LNCAP (cell line): ENCODE data around the gene TCF19.

Experiments
- TF ChIP-seq, protein P1 (sequence below): fragments of 450-650 bp; IDR thresholded peaks from 2 replicates; pipeline ENCODE4 v1.5.1; 2017; ENCODE audit warnings: mild to moderate bottlenecking

TCF19 gene

DNA sequence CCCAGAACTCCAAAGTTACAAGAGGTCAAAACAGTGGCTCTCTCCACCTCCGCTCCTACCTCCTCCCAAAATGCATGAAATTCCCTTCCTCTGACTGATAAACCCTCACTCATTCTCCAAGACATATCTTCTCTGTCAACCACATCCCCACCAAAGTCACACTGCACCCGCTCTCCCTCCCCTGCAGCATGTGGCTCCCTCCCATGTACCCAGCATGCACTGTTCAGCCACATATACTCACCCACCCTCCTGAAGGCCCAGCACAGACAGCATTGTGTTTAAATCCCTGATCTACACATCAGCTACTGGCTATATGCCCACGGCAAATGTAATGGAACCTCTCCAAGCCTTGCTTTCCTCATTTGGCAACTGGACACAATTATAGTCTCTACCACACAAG lies 17.6 kb downstream of the TCF19 start:
- TF ChIP-seq, protein P1, sequence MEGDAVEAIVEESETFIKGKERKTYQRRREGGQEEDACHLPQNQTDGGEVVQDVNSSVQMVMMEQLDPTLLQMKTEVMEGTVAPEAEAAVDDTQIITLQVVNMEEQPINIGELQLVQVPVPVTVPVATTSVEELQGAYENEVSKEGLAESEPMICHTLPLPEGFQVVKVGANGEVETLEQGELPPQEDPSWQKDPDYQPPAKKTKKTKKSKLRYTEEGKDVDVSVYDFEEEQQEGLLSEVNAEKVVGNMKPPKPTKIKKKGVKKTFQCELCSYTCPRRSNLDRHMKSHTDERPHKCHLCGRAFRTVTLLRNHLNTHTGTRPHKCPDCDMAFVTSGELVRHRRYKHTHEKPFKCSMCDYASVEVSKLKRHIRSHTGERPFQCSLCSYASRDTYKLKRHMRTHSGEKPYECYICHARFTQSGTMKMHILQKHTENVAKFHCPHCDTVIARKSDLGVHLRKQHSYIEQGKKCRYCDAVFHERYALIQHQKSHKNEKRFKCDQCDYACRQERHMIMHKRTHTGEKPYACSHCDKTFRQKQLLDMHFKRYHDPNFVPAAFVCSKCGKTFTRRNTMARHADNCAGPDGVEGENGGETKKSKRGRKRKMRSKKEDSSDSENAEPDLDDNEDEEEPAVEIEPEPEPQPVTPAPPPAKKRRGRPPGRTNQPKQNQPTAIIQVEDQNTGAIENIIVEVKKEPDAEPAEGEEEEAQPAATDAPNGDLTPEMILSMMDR, result no peak

DNA sequence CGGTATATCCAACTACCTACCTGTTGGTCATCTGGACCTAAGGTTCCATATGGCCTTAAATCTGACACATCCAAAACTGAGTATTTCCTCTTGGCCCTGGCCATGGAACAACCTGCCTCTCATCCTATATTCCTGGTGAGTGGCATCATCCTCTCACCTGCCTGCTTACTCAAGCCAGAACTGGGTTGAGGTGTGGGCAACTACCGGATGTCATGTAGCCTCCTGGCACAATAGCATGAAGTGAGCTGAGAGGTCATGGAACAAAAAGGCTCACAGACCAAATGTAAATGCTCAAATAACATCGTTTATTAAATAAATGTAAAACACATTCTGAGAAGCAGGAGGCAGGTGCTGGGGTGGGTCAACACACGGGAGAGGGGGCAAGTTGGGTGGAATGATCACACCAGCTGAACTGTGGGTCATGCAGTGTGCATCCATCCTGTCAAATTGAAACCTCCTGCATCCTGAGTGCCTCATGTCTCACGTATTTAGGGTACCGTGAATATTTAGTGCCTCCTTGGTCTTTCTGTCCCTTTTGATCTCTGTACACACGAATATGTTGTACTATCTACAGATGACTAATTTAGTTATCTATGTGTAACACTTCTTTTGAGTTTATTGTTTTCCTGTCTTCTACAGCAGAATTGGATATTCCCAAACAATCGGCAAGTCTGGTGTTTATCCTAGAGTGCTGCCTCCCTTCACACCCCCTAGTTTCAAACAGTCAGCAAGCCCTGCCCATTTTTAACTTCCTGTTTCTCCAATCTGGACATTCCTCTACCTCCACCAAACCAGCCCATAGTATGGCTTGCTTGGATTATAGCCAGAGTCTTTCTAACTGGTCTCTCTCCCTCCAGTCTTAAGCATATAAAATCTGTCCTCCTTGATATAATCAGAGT lies 20.0 kb downstream of the TCF19 start:
- TF ChIP-seq, protein P1, result no peak

DNA sequence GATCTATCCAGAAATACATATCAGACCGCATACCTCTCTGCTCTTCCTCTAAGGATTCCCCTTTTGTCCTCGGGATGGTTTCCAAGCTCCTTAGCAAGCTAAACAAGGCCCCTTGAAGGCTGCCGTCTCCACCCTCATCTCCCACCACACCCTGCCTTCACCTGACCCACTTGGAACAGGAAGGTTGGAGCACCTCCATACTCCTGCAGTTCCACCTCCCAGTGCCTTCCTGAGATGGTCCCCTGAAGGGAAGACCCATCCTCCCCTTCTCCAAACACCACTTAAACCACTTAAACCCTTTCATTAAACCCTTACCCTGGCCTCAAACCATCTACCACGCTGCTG lies 20.6 kb downstream of the TCF19 start:
- TF ChIP-seq, protein P1, result no peak

DNA sequence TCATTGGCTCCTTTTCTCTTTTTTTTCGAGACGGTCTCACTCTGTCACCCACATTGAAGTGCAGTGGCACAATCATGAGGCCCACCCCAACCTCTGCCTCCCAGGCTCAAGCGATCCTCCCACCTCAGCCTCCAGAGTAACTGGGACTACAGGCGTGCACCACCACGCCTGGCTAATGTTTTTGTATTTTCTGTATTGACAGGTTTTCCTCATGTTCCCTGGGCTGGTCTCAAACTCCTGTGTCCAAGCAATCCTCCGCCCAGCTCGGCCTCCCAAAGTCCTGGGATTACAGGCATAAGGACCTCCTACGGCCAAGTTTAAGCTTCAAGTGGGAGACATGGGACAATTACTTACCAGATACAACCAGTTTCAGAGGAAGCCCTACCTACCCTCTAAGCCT lies 21.5 kb downstream of the TCF19 start:
- TF ChIP-seq, protein P1, result no peak

DNA sequence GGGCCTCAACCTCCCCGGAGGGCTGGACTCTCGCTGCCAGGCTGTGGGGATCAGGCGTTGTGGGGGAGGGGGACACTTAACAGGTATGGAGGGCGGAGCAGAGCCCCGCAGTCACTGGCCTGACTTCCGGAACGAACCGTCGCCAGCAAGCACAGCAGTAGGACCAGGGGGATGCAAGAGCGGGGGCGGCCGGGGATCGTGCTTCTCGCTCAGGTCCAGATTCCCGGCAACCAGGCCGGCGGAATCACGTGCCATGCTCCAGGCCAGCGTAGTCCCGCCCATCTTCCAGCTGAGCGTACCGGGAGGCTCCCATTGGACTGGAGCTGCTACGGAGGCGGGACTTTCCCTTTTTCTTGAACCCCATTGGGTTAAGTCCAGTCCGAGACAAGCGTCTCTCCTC lies 22.1 kb downstream of the TCF19 start:
- TF ChIP-seq, protein P1, result no peak

DNA sequence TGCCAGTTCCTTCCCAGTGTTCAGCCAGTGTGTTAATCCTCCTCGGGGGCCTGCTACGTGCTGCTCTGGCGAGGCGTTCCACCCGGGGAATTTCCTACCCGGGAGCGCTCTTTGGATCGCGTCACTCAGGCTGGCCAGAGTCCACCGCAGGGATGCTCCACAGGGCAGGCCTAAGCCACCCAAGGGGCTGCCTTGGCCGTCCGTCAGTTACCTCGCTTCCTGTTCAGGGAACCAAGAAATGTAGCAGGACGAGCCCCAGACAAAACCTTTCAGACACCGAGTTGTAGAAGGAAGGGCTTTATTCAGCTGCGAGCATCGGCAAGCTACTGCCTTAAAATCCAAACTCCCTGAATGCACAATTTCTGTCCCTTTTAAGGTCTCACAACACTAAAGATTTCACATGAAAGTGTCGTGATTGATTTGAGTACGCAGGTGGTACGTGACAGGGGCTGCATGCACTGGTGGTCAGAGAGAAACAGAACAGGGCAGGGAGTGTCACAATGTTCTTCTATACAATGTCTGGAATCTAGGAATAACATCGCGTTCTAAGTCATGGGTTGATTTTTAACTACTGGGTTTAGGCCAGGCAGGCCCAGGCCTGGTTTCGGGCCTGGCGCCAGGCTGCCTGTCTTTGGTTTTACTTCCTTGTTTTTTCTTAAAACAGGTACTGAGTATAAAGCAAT lies 27.8 kb downstream of the TCF19 start:
- TF ChIP-seq, protein P1, result no peak

DNA sequence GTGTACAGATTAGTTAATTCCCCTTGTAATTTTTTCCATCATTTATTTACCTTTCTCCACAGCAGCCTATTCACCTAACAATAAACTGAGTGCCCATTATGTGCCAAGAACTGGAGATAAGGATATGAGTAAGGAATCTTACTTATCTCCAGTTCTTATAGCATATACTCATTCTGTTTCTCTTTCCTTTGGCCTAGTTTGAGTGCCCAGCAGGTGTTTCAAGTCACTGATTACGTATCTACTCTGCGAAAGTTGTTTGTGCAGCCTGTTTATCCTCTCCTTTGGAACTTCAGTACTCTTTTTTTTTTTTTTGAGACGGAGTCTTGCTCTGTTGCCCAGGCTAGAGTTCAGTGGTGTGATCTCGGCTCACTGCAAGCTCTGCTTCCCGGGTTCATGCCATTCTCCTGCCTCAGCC lies 29.4 kb downstream of the TCF19 start:
- TF ChIP-seq, protein P1, result no peak
